Fibroblast of lung (primary cell): ENCODE measurements around the gene NR2F2. TPM values are rescaled to one million over a fixed set of nuclear protein-coding genes. Genes with fewer than 3 reads are reported as not detected.
A peak's percentile ranks its signal among the peaks of the same experiment; 100 is the strongest.

Experiments used
- DNase-seq, 2 donors: peaks; one replicate each; pipeline versions ENCODE4 v3.0.0 to v3.0.0-alpha.2; 2010; ENCODE audit warnings: low read depth in 2 of 2
- H2AFZ ChIP-seq: 2 replicates; pipeline ENCODE4 v1.5.1; 2012; ENCODE audit warnings: low read length, control low read depth, inconsistent platforms
- H3K27ac ChIP-seq: 2 replicates; pipeline ENCODE4 v1.5.1; 2011; ENCODE audit warnings: low read length, control low read depth; ENCODE audit not compliant: insufficient read depth
- H3K27me3 ChIP-seq: 2 replicates; pipeline ENCODE4 v1.5.1; 2011; ENCODE audit warnings: mild to moderate bottlenecking, low read length; ENCODE audit not compliant: control insufficient read depth, insufficient read depth
- H3K36me3 ChIP-seq: 2 replicates; pipeline ENCODE4 v1.5.1; 2011; ENCODE audit warnings: low read length; ENCODE audit not compliant: control insufficient read depth, insufficient read depth
- H3K4me1 ChIP-seq: 2 replicates; pipeline ENCODE4 v1.5.1; 2011; ENCODE audit warnings: low read length; ENCODE audit not compliant: control insufficient read depth, insufficient read depth; ENCODE audit errors: extremely low read depth
- H3K4me2 ChIP-seq: 2 replicates; pipeline ENCODE4 v1.5.1; 2011; ENCODE audit warnings: low read length, control low read depth; ENCODE audit not compliant: insufficient read depth; ENCODE audit errors: extremely low read depth
- H3K4me3 ChIP-seq, 4 experiments: fragments of 200-600 bp in 1 of 4; sonication (generic) in 1 of 4; replicated peaks in 1 of 4; 2 replicates each; pipeline ENCODE4 v1.5.1; 2011 to 2016; ENCODE audit warnings: low read length in 4 of 4, low read depth in 3 of 4, mild to moderate bottlenecking in 3 of 4, control low read depth in 2 of 4, inconsistent platforms in 1 of 4, mixed read lengths in 1 of 4; ENCODE audit not compliant: insufficient read depth in 1 of 4; ENCODE audit errors: control extremely low read depth in 1 of 4
- H3K79me2 ChIP-seq: 2 replicates; pipeline ENCODE4 v1.5.1; 2012; ENCODE audit warnings: mild to moderate bottlenecking, low read length, inconsistent platforms; ENCODE audit not compliant: control insufficient read depth, insufficient read depth
- H3K9ac ChIP-seq: 2 replicates; pipeline ENCODE4 v1.5.1; 2011; ENCODE audit warnings: mild to moderate bottlenecking, low read length, control low read depth; ENCODE audit not compliant: insufficient read depth
- H3K9me3 ChIP-seq: 2 replicates; pipeline ENCODE4 v1.5.1; 2012; ENCODE audit warnings: low read depth, low read length; ENCODE audit not compliant: control insufficient read depth, insufficient read depth
- H4K20me1 ChIP-seq: 2 replicates; pipeline ENCODE4 v1.5.1; 2011; ENCODE audit warnings: low read length; ENCODE audit not compliant: control insufficient read depth, insufficient read depth; ENCODE audit errors: extremely low read depth
- CTCF ChIP-seq, 2 donors: IDR thresholded peaks in 1 of 2; conservative IDR thresholded peaks in 1 of 2; 1 replicate in 1 of 2; 2 replicates in 1 of 2; pipeline ENCODE4 v1.5.1; 2011 to 2012; ENCODE audit warnings: low read length in 2 of 2, control low read depth in 1 of 2, inconsistent platforms in 1 of 2, low read depth in 1 of 2, mild to moderate bottlenecking in 1 of 2
- EZH2 ChIP-seq: IDR thresholded peaks from 2 replicates; pipeline ENCODE4 v1.5.1; 2012; ENCODE audit warnings: low read length, control low read depth, mild to moderate bottlenecking; ENCODE audit errors: missing control alignments
- polyA plus RNA-seq, 2 donors: library from polyadenylated mRNA; depleted of rRNA in 1 of 2; stranded (reverse) in 1 of 2; unstranded in 1 of 2; fragments of >200 nt; gene quantifications; 2 replicates each; pipeline ENCODE4 v1.2.1, GENCODE V29; 2011 to 2012; ENCODE audit warnings: missing spikeins in 1 of 2
- total RNA-seq: library from RNA; depleted of rRNA; stranded (reverse); fragments of >200 nt; gene quantifications from 2 replicates; pipeline ENCODE4 v1.2.1, GENCODE V29; 2014

The NR2F2 gene
- total and polyA plus RNA-seq, 2 donors (not counting 1 experiment from before 2014, with no cell fraction given) = 15.7 to 130 TPM

GRCh38 chr15:96345560-96346399 lies 15.3 kb downstream of the NR2F2 start:
- no peaks in the 10 kb centered on the region for H3K27me3 ChIP-seq
- H4K20me1 ChIP-seq = no peaks in the 10 kb centered on the region
- peaks cover 99% of the 10 kb centered on the region for H3K79me2 ChIP-seq
- H3K4me3 ChIP-seq = peak overlapping the region; percentile 55 to 100 (median 61)
- H2AFZ ChIP-seq = no peak overlapping the region
- peak overlapping the region; percentile 70 for H3K9ac ChIP-seq
- peak overlapping the region; percentile 94 for H3K4me2 ChIP-seq
- no peaks in the 10 kb centered on the region for H3K9me3 ChIP-seq
- H3K27ac ChIP-seq = peak overlapping the region; percentile 85
- DNase-seq = peak; percentile 75 to 94
- peaks cover 9% of the 10 kb centered on the region for H3K4me1 ChIP-seq
- peaks cover 13% of the 10 kb centered on the region for H3K36me3 ChIP-seq
- TF ChIP-seq CTCF (conservative IDR thresholded peaks at IDR 0.05 in 1 of 2, IDR thresholded peaks at IDR 0.05 in 1 of 2; ENCODE audit: low read depth in 1 of 2, low read length in 2 of 2) (peak; percentile 46 to 49), EZH2 (no peak)

- H3K4me3 ChIP-seq = peak overlapping the region; percentile 55 to 100 (median 61)
- peak in 1 of 2 donors; percentile 45 for DNase-seq
- no peak overlapping the region for H2AFZ ChIP-seq
- peaks cover 9% of the 10 kb centered on the region for H3K4me1 ChIP-seq
- no peaks in the 10 kb centered on the region for H4K20me1 ChIP-seq
- peak overlapping the region; percentile 94 for H3K4me2 ChIP-seq
- TF ChIP-seq EZH2 (no peak), CTCF (conservative IDR thresholded peaks at IDR 0.05 in 1 of 2, IDR thresholded peaks at IDR 0.05 in 1 of 2; ENCODE audit: low read depth in 1 of 2, low read length in 2 of 2) (no peak)
- H3K9me3 ChIP-seq = no peaks in the 10 kb centered on the region
- H3K9ac ChIP-seq = peak overlapping the region; percentile 70
- H3K36me3 ChIP-seq = peaks cover 14% of the 10 kb centered on the region
- H3K79me2 ChIP-seq = peaks cover 100% of the 10 kb centered on the region
- H3K27ac ChIP-seq = peak overlapping the region; percentile 85
- no peaks in the 10 kb centered on the region for H3K27me3 ChIP-seq
These were observed 16.0 kb downstream of the NR2F2 start for GRCh38 chr15:96346409-96346970.
